Measurements from ENCODE around the gene FSTL5.

DNA sequence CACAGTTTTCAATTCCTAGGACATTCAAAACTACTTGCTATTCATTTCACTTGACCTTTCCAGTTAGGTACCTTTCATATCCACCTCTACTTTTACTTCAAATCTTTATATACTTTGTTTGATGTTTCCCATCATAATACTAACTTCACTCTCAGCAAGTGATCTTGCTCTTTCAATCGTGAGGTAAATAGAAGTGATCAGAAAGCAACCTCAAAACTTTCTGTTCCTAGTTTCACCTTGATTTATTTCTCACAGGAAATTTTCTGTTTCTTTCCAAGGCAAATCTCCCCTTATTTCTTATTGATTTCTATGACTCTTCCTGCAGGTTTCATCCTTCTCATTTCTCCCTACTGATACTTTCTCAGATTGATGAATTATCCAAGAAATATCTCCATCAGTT, 623.5 kb downstream of the FSTL5 start:
- TF ChIP-seq, protein P1, sequence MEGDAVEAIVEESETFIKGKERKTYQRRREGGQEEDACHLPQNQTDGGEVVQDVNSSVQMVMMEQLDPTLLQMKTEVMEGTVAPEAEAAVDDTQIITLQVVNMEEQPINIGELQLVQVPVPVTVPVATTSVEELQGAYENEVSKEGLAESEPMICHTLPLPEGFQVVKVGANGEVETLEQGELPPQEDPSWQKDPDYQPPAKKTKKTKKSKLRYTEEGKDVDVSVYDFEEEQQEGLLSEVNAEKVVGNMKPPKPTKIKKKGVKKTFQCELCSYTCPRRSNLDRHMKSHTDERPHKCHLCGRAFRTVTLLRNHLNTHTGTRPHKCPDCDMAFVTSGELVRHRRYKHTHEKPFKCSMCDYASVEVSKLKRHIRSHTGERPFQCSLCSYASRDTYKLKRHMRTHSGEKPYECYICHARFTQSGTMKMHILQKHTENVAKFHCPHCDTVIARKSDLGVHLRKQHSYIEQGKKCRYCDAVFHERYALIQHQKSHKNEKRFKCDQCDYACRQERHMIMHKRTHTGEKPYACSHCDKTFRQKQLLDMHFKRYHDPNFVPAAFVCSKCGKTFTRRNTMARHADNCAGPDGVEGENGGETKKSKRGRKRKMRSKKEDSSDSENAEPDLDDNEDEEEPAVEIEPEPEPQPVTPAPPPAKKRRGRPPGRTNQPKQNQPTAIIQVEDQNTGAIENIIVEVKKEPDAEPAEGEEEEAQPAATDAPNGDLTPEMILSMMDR (IDR thresholded peaks at IDR 0.05; ENCODE audit: low read depth, low read length, poor library complexity, severe bottlenecking) = no peak
- no peak for TF ChIP-seq EZH2phosphoT487 (IDR thresholded peaks at IDR 0.05; ENCODE audit: borderline replicate concordance, low read length)

Data from DOHH2 (cell line).